ENCODE measurements around the gene SBSN.

- TF ChIP-seq CTCF (IDR thresholded peaks at IDR 0.05; ENCODE audit: poor library complexity) (no peak), EZH2phosphoT487 (IDR thresholded peaks at IDR 0.05; ENCODE audit: low read depth, severe bottlenecking, unreplicated experiment) (no peak)
Observed at GRCh38 chr19:35524181-35524837, 3.8 kb downstream of the SBSN start.

Data from hepatocyte (in vitro differentiated cells).